ENCODE results near the gene CAMK2D. TPM values are rescaled to one million over a fixed set of nuclear protein-coding genes. Genes with fewer than 3 reads are reported as not detected.

CAMK2D gene
- total RNA-seq, 1 experiment from 2014 or later, result 35.8 TPM

DNA sequence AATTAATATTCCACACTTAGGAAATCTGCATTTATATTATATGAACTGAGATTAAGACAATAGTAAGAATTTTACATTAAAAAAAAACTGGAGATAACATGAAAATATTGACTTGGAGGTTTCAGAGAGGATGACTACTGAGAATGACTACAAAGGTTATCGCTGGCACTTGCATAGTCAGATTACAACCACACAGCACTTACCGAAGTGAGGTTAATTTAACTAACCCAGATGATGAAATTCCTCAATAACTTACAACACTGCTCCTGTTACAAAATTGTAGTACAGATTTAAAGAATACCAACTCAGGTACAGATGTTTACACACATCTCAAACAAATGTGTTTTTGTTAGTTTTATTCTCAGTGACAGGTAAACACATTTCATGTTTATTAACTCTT lies 283.5 kb downstream of the CAMK2D start:
- POLR2A ChIA-PET (ENCODE audit: low non-redundant PET), result no interaction called here
- DNase-seq (ENCODE audit: low spot score), result no peak
- H3K4me1 ChIP-seq (ENCODE audit: insufficient read depth, low read length, poor library complexity, severe bottlenecking), result no peaks in the 10 kb centered on the region
- no peak overlapping the region for H3K4me3 ChIP-seq (ENCODE audit: low read depth, low read length, poor library complexity, severe bottlenecking)
- BruUV-seq (replicated peaks), result no TSS peak
- H3K27ac ChIP-seq (ENCODE audit: low read depth, low read length, poor library complexity, severe bottlenecking), result no peak overlapping the region
- intact Hi-C loops (cut with micrococcal nuclease; ENCODE audit: unreplicated experiment), result no loop called here
- peaks cover 8% of the 10 kb centered on the region for H3K9me3 ChIP-seq (ENCODE audit: low read depth, low read length, poor library complexity, severe bottlenecking)
- TF ChIP-seq, protein P1, sequence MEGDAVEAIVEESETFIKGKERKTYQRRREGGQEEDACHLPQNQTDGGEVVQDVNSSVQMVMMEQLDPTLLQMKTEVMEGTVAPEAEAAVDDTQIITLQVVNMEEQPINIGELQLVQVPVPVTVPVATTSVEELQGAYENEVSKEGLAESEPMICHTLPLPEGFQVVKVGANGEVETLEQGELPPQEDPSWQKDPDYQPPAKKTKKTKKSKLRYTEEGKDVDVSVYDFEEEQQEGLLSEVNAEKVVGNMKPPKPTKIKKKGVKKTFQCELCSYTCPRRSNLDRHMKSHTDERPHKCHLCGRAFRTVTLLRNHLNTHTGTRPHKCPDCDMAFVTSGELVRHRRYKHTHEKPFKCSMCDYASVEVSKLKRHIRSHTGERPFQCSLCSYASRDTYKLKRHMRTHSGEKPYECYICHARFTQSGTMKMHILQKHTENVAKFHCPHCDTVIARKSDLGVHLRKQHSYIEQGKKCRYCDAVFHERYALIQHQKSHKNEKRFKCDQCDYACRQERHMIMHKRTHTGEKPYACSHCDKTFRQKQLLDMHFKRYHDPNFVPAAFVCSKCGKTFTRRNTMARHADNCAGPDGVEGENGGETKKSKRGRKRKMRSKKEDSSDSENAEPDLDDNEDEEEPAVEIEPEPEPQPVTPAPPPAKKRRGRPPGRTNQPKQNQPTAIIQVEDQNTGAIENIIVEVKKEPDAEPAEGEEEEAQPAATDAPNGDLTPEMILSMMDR (conservative IDR thresholded peaks at IDR 0.05; ENCODE audit: low read depth, low read length), result no peak
- TF ChIP-seq EZH2 (IDR thresholded peaks at IDR 0.05; ENCODE audit: borderline replicate concordance, low read depth, low read length, poor library complexity, severe bottlenecking), result no peak
- no peaks in the 10 kb centered on the region for H3K27me3 ChIP-seq (replicated peaks; ENCODE audit: insufficient read depth, low read depth, low read length, poor library complexity)
- CTCF ChIA-PET, result no interaction called here
- no peaks in the 10 kb centered on the region for H3K36me3 ChIP-seq (ENCODE audit: insufficient read depth, low read length, poor library complexity, severe bottlenecking)

DNA sequence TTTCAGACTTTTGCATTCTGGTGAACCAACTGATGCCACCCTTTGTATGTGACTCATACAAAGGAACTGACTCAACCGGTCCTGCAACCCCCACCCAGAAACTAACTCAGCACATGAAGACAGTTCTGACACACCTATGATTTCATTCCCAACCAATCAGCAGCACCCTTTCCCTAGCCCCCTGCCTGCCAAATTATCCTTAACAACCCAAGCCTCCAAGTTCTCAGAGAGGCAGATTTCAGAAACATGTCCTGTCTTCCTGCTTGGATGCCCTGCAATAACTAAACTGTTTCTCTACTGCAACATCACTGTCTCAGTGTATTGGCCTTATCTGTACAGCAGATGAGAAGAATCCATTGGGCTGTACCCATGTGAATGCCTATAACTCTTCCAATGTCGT lies 284.7 kb downstream of the CAMK2D start:
- ChIA-PET CTCF (no interaction called here), POLR2A (ENCODE audit: low non-redundant PET) (no interaction called here)
- Histone ChIP-seq H3K4me1 (ENCODE audit: insufficient read depth, low read length, poor library complexity, severe bottlenecking) (no peaks in the 10 kb centered on the region), H3K27me3 (replicated peaks; ENCODE audit: insufficient read depth, low read depth, low read length, poor library complexity) (no peaks in the 10 kb centered on the region), H3K9me3 (ENCODE audit: low read depth, low read length, poor library complexity, severe bottlenecking) (peaks cover 8% of the 10 kb centered on the region), H3K27ac (ENCODE audit: low read depth, low read length, poor library complexity, severe bottlenecking) (no peak overlapping the region), H3K4me3 (ENCODE audit: low read depth, low read length, poor library complexity, severe bottlenecking) (no peak overlapping the region), H3K36me3 (ENCODE audit: insufficient read depth, low read length, poor library complexity, severe bottlenecking) (no peaks in the 10 kb centered on the region)
- TF ChIP-seq, protein P1 (conservative IDR thresholded peaks at IDR 0.05; ENCODE audit: low read depth, low read length), result no peak
- no peak for TF ChIP-seq EZH2 (IDR thresholded peaks at IDR 0.05; ENCODE audit: borderline replicate concordance, low read depth, low read length, poor library complexity, severe bottlenecking)
- DNase-seq (ENCODE audit: low spot score), result no peak
- intact Hi-C loops (cut with micrococcal nuclease; ENCODE audit: unreplicated experiment), result no loop called here
- no TSS peak for BruUV-seq (replicated peaks)

DNA sequence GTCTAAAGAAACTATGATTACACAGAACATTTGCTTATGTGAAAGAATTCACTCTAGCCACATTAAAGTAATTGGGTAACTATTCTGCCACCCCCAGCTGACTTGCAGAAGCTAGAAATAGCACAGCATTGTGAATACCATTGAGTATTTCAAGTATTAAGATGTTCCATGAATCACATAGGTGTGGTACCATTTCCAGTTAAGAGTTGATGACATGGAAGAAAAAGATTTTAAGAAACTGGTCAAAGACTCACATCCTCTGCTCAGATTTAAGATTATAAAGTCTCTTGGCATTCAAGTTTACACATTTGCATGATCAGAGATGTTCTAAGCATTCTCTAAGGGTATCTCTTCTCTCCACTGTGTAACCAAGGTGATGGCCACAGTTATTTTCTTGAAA lies 287.5 kb downstream of the CAMK2D start:
- no peak for TF ChIP-seq EZH2 (IDR thresholded peaks at IDR 0.05; ENCODE audit: borderline replicate concordance, low read depth, low read length, poor library complexity, severe bottlenecking)
- TF ChIP-seq, protein P1 (conservative IDR thresholded peaks at IDR 0.05; ENCODE audit: low read depth, low read length), result no peak
- Histone ChIP-seq H3K36me3 (ENCODE audit: insufficient read depth, low read length, poor library complexity, severe bottlenecking) (no peaks in the 10 kb centered on the region), H3K4me3 (ENCODE audit: low read depth, low read length, poor library complexity, severe bottlenecking) (no peak overlapping the region), H3K27me3 (replicated peaks; ENCODE audit: insufficient read depth, low read depth, low read length, poor library complexity) (no peaks in the 10 kb centered on the region), H3K27ac (ENCODE audit: low read depth, low read length, poor library complexity, severe bottlenecking) (no peak overlapping the region), H3K9me3 (ENCODE audit: low read depth, low read length, poor library complexity, severe bottlenecking) (peaks cover 8% of the 10 kb centered on the region), H3K4me1 (ENCODE audit: insufficient read depth, low read length, poor library complexity, severe bottlenecking) (no peaks in the 10 kb centered on the region)
- POLR2A ChIA-PET (ENCODE audit: low non-redundant PET), result no interaction called here
- intact Hi-C loops (cut with micrococcal nuclease; ENCODE audit: unreplicated experiment), result no loop called here
- DNase-seq (ENCODE audit: low spot score), result no peak
- no TSS peak for BruUV-seq (replicated peaks)
- CTCF ChIA-PET, result no interaction called here
